Measurements from ENCODE around the gene BTBD9. TPM values are rescaled to one million over a fixed set of nuclear protein-coding genes. Genes with fewer than 3 reads are reported as not detected.

The BTBD9 gene
- total RNA-seq, 1 donor from 2014 or later, result 47.9 TPM

GRCh38 chr6:38479331-38479730, 160.4 kb downstream of the BTBD9 start:
- Histone ChIP-seq H3K27me3 (no peaks in the 10 kb centered on the region), H3K27ac (no peak overlapping the region), H3K4me3 (no peak overlapping the region), H3K9me3 (no peaks in the 10 kb centered on the region), H3K36me3 (no peaks in the 10 kb centered on the region), H3K4me1 (peaks cover 23% of the 10 kb centered on the region)
- ATAC-seq (no peak), DNase-seq (no peak)
- no peak for TF ChIP-seq CTCF (IDR thresholded peaks at IDR 0.05)
- intact Hi-C loops (cut with DNase I), result no loop called here

GRCh38 chr6:38477680-38478260, 162.0 kb downstream of the BTBD9 start:
- no peaks in the 10 kb centered on the region for H3K9me3 ChIP-seq
- intact Hi-C loops (cut with DNase I), result no loop called here
- ATAC-seq (no peak), DNase-seq (no peak)
- TF ChIP-seq CTCF (IDR thresholded peaks at IDR 0.05), result no peak
- no peaks in the 10 kb centered on the region for H3K27me3 ChIP-seq
- H3K27ac ChIP-seq, result no peak overlapping the region
- no peak overlapping the region for H3K4me3 ChIP-seq
- peaks cover 18% of the 10 kb centered on the region for H3K4me1 ChIP-seq
- no peaks in the 10 kb centered on the region for H3K36me3 ChIP-seq

- intact Hi-C loops (cut with DNase I), result no loop called here
- H3K4me3 ChIP-seq, result no peak overlapping the region
- H3K4me1 ChIP-seq, result peaks cover 10% of the 10 kb centered on the region
- H3K27ac ChIP-seq, result no peak overlapping the region
- TF ChIP-seq CTCF (IDR thresholded peaks at IDR 0.05), result no peak
- ATAC-seq, result no peak
- no peaks in the 10 kb centered on the region for H3K36me3 ChIP-seq
- DNase-seq, result no peak
- no peaks in the 10 kb centered on the region for H3K27me3 ChIP-seq
- H3K9me3 ChIP-seq, result no peaks in the 10 kb centered on the region
Observed at GRCh38 chr6:38476888-38477287, 162.8 kb downstream of the BTBD9 start.

GRCh38 chr6:38476141-38476540, 163.6 kb downstream of the BTBD9 start:
- Histone ChIP-seq H3K4me1 (peaks cover 5% of the 10 kb centered on the region), H3K4me3 (no peak overlapping the region), H3K36me3 (no peaks in the 10 kb centered on the region), H3K27ac (no peak overlapping the region), H3K9me3 (no peaks in the 10 kb centered on the region), H3K27me3 (no peaks in the 10 kb centered on the region)
- intact Hi-C loops (cut with DNase I), result no loop called here
- ATAC-seq (no peak), DNase-seq (no peak)
- TF ChIP-seq CTCF (IDR thresholded peaks at IDR 0.05), result no peak

GRCh38 chr6:38470548-38470947, 169.2 kb downstream of the BTBD9 start:
- intact Hi-C loops (cut with DNase I), result no loop called here
- no peak for ATAC-seq
- no peak for TF ChIP-seq CTCF (IDR thresholded peaks at IDR 0.05)

GRCh38 chr6:38467566-38467965, 172.2 kb downstream of the BTBD9 start:
- intact Hi-C loops (cut with DNase I), result no loop called here
- no peak for DNase-seq
- H3K9me3 ChIP-seq, result no peaks in the 10 kb centered on the region
- no peaks in the 10 kb centered on the region for H3K4me1 ChIP-seq
- TF ChIP-seq CTCF (IDR thresholded peaks at IDR 0.05), result no peak
- no peak overlapping the region for H3K4me3 ChIP-seq
- no peaks in the 10 kb centered on the region for H3K27me3 ChIP-seq
- ATAC-seq, result no peak
- no peak overlapping the region for H3K27ac ChIP-seq
- no peaks in the 10 kb centered on the region for H3K36me3 ChIP-seq

More at GRCh38 chr6:38470548-38470947, 169.2 kb downstream of the BTBD9 start:
- no peaks in the 10 kb centered on the region for H3K9me3 ChIP-seq
- H3K36me3 ChIP-seq, result no peaks in the 10 kb centered on the region
- DNase-seq, result no peak
- H3K27ac ChIP-seq, result no peak overlapping the region
- no peaks in the 10 kb centered on the region for H3K4me1 ChIP-seq
- no peak overlapping the region for H3K4me3 ChIP-seq
- H3K27me3 ChIP-seq, result no peaks in the 10 kb centered on the region

All from upper lobe of right lung (tissue), 1 donor.